ENCODE data around the gene CRYM.
"Not testable (repeated sequence)": the region's sequence is repeated elsewhere in the genome, so short reads cannot be mapped to it uniquely, and the experiment has no call there.

The CRYM gene

GRCh38 chr16:21257284-21257683 lies 20.8 kb downstream of the CRYM start:
- no peak overlapping the region for H3K4me3 ChIP-seq (ENCODE audit: low read length)

GRCh38 chr16:21256636-21257035 lies 21.5 kb downstream of the CRYM start:
- no peak for DNase-seq (ENCODE audit: low read depth, low spot score)
- H3K4me3 ChIP-seq (ENCODE audit: low read length): no peak overlapping the region

More at GRCh38 chr16:21257284-21257683, 20.8 kb downstream of the CRYM start:
- DNase-seq (ENCODE audit: low read depth, low spot score): no peak

DNA sequence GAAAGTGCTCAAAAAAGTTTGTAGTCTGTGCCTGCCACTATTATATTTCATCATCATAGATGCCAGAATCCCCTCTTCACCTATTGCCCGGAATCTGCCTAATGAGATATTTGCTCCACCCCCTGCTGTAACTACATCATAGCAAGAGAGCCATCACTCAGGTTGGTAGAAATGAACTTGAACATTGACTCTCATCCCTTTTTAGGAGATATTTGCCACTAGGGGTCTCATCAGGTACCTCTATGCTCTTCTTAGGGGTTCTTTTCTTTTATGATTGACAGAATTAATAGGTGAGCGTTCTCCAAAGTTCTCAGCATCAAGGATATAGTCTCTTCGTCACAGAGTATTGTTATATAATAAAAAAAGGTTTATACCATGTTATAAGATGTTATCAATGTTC lies 24.6 kb downstream of the CRYM start:
- no peak overlapping the region for H3K4me3 ChIP-seq (ENCODE audit: low read length)
- DNase-seq (ENCODE audit: low read depth, low spot score): peak; percentile 15

DNA sequence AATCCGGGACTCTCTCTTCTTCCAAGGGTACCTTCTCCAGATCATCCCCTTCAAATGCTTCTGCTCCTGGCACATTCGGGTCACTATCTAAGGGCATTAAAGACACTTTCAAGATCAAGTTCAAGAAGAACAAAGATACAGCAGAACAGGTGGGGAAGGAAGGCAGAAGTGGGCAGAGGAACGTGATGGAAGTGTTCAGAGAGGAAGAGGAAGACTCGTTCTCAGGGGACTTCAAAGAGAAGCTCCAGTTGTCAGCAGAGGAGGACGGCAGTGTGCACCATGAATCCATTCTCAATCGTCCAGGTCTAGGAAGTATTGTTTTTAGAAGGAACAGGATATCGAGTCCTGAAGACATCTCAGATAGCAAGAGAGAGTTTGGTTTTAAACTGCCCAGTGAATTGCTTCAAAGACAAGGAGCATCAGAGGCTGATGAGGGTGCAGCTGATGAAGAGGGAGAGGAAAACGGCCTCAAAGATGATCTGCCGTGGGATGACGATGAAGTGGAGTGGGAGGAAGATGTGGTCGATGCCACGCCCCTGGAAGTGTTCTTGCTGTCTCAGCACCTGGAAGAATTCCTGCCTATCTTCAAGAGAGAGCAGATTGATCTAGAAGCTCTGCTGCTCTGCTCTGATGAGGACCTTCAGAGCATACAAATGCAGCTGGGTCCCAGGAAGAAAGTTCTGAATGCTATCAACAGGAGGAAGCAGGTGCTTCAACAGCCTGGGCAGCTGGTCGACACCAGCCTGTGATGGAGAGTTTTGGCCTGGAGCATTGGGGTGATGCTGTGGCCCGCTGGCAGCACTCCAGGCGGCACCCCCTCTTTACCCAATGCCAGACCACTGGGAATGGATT lies 27.8 kb downstream of the CRYM start:
- no peak for DNase-seq (ENCODE audit: low read depth, low spot score)

DNA sequence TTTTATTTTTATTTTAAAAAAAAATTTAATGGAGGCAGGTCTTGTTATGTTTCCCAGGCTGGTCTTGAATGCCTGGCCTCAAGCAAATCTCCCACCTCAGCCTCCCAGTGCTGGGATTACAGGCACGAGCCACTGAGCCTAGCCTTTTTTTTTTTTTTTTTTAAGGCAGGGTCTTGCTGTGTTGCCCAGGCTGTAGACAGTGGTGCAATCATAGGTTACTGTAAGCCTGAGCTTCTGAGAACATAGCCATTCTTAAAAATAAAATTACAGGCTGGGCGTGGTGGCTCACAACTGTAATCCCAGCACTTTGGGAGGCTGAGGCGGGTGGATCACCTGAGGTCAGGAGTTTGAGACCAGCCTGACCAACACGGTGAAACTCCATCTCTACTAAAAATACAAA lies 29.9 kb downstream of the CRYM start:
- not testable (repeated sequence) for DNase-seq (ENCODE audit: low read depth, low spot score); H3K4me3 ChIP-seq (ENCODE audit: low read length)

More for the DNA sequence above, 27.8 kb downstream of the CRYM start:
- no peak overlapping the region for H3K4me3 ChIP-seq (ENCODE audit: low read length)

- no peak overlapping the region for H3K4me3 ChIP-seq (ENCODE audit: low read length)
- DNase-seq (ENCODE audit: low read depth, low spot score): no peak
Observed at GRCh38 chr16:21244518-21245215, 33.4 kb downstream of the CRYM start.

- H3K4me3 ChIP-seq (ENCODE audit: low read length): no peak overlapping the region
- no peak for DNase-seq (ENCODE audit: low read depth, low spot score)
Observed at GRCh38 chr16:21242756-21243155, 35.3 kb downstream of the CRYM start.

DNA sequence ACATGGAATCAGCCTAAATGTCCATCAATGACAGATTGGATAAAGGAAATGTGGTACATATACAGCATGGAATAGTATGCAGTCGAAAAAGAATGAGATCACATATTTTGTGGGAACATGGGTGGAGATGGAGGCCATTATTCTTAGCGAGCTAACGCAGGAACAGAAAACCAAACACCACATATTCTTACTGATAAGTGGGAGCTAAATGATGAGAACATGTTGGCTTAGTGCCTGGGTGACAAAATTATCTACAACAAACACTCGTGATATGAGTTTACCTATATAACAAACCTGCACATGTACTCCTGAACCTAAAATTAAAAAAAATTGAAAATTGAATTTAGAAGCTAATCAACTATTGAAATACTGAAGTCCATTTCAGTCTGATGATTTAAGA lies 38.4 kb downstream of the CRYM start:
- DNase-seq (ENCODE audit: low read depth, low spot score): no peak

GRCh38 chr16:21236831-21237230 lies 41.3 kb downstream of the CRYM start:
- DNase-seq (ENCODE audit: low read depth, low spot score): no peak
- H3K4me3 ChIP-seq (ENCODE audit: low read length): no peak overlapping the region

More for the DNA sequence above, 38.4 kb downstream of the CRYM start:
- no peak overlapping the region for H3K4me3 ChIP-seq (ENCODE audit: low read length)

- no peak overlapping the region for H3K4me3 ChIP-seq (ENCODE audit: low read length)
- no peak for DNase-seq (ENCODE audit: low read depth, low spot score)
Observed at GRCh38 chr16:21235199-21235585, 42.9 kb downstream of the CRYM start.

DNA sequence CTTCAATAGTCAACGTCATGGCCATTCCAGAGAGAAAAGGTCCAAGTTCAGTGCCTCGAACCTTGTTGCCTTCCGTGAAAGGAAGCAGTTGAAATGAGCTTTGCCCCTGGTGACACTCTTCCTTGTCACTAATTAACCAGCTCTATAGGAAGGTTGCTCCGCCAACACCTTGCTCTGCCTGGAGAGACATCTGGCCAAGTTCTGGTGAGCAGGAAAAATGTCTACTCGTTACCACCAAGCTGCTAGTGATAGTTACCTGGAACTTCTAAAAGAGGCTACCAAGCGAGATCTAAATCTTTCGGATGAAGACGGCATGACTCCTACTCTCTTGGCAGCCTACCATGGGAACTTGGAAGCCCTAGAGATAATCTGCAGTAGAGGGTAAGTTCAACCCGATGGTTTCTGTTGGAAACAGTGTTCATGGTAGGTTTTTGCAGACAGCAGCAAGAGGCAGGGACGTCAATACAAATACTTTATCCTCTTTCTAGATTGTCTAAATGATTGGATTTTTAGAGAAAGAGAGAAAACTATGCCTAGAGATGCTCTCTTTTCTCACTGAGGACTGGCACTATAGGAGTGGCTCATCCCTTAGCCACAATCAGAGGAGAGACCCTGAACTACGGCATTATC lies 44.5 kb downstream of the CRYM start, which contains the start of gene ANKS4B:
Gene ANKS4B (plus strand): TSS at position 179 of the 630 bp plus-strand sequence. CDS start 39 bp downstream, at position 218.
- no peak within 1 kb of the TSS for H3K4me3 ChIP-seq (ENCODE audit: low read length)
- DNase-seq (ENCODE audit: low read depth, low spot score): no peak

DNA sequence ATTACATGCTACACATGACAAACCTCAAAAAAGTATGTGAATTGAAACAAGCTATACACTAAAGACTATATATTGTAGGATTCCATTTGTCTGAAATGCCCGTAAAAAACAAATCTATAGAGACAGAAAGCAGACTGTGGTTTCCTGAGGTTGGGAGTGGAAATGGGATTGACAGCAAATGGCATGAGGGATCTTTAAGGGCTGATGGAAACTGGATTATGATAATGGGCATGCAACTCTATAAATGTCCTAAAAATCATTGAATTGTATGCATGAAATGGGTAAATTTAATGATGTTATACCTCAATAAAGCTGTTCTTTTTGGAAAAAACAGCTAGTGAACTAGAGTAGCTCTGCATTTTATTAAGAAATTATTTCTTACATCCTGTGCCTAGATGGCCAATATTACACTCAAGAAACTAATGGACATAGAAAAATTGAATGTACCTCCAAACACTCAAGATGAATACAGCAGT lies 45.0 kb downstream of the CRYM start:
- no peak for DNase-seq (ENCODE audit: low read depth, low spot score)
- H3K4me3 ChIP-seq (ENCODE audit: low read length): no peak overlapping the region

- no peak for DNase-seq (ENCODE audit: low read depth, low spot score)
- no peak overlapping the region for H3K4me3 ChIP-seq (ENCODE audit: low read length)
Observed at GRCh38 chr16:21228361-21228872, 49.7 kb downstream of the CRYM start.

- no peak for DNase-seq (ENCODE audit: low read depth, low spot score)
- H3K4me3 ChIP-seq (ENCODE audit: low read length): no peak overlapping the region
Observed at GRCh38 chr16:21227866-21228265, 50.2 kb downstream of the CRYM start.

DNA sequence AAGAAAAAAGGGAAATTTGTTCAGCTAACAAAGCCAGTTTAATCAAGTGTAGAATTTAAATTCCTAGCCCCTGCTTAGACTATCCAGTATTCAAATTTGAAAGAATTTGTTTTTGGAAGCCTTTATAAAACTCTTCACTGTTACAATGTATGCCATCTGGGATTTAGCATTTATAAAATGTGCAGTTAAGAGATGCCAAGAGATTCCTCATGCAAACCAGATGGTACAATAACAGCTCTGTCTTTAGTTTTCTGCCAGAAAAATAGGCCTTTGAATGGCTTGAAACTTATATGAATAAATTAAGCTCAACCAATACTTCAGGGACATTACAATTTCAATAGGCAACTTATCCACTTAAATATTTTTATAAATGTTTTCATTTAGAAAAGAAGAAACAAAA lies 51.3 kb downstream of the CRYM start:
- DNase-seq (ENCODE audit: low read depth, low spot score): no peak
- H3K4me3 ChIP-seq (ENCODE audit: low read length): no peak overlapping the region

- no peak for DNase-seq (ENCODE audit: low read depth, low spot score)
- no peak overlapping the region for H3K4me3 ChIP-seq (ENCODE audit: low read length)
Observed at GRCh38 chr16:21224800-21225199, 53.3 kb downstream of the CRYM start.

GRCh38 chr16:21223787-21224186 lies 54.3 kb downstream of the CRYM start:
- H3K4me3 ChIP-seq (ENCODE audit: low read length): no peak overlapping the region
- DNase-seq (ENCODE audit: low read depth, low spot score): no peak

- no peak for DNase-seq (ENCODE audit: low read depth, low spot score)
- H3K4me3 ChIP-seq (ENCODE audit: low read length): no peak overlapping the region
Observed at GRCh38 chr16:21222495-21223337, 55.4 kb downstream of the CRYM start.

GRCh38 chr16:21219551-21219950 lies 58.5 kb downstream of the CRYM start:
- H3K4me3 ChIP-seq (ENCODE audit: low read length): no peak overlapping the region
- no peak for DNase-seq (ENCODE audit: low read depth, low spot score)

All from Jurkat, Clone E6-1 (cell line).